Liver (tissue), 9 donors: ENCODE measurements around the gene WNT5A. TPM values are rescaled to one million over a fixed set of nuclear protein-coding genes. Genes with fewer than 3 reads are reported as not detected.

Source experiments
- DNase-seq: peaks from one replicate; pipeline ENCODE4 v3.0.0-alpha.2; 2017; ENCODE audit warnings: low spot score
- H3K27ac ChIP-seq, 2 donors: one replicate each; pipeline ENCODE4 v1.7.0; 2013; ENCODE audit warnings: inconsistent platforms in 2 of 2, low read length in 2 of 2, control low read depth in 1 of 2, low read depth in 1 of 2, mild to moderate bottlenecking in 1 of 2
- H3K27me3 ChIP-seq, 4 donors: one replicate each; pipeline versions ENCODE4 v1.6.1 to v1.7.0; 2013; ENCODE audit warnings: low read length in 3 of 4, inconsistent platforms in 1 of 4, mild to moderate bottlenecking in 1 of 4, moderate library complexity in 1 of 4; ENCODE audit not compliant: control insufficient read depth in 4 of 4, insufficient read depth in 4 of 4
- H3K36me3 ChIP-seq, 4 donors: one replicate each; pipeline versions ENCODE4 v1.6.1 to v1.7.0; 2013; ENCODE audit warnings: low read length in 3 of 4, mild to moderate bottlenecking in 3 of 4, low read depth in 1 of 4, moderate library complexity in 1 of 4; ENCODE audit not compliant: control insufficient read depth in 4 of 4, insufficient read depth in 3 of 4
- H3K4me1 ChIP-seq, 4 donors: one replicate each; pipeline versions ENCODE4 v1.6.1 to v1.7.0; 2013; ENCODE audit warnings: low read length in 3 of 4, mild to moderate bottlenecking in 3 of 4, moderate library complexity in 1 of 4; ENCODE audit not compliant: control insufficient read depth in 4 of 4, insufficient read depth in 4 of 4
- H3K4me3 ChIP-seq, 3 donors: one replicate each; pipeline versions ENCODE4 v1.6.1 to v1.7.0; 2013; ENCODE audit warnings: low read length in 3 of 3, control low read depth in 1 of 3, low read depth in 1 of 3, mild to moderate bottlenecking in 1 of 3
- H3K9ac ChIP-seq, 2 donors: one replicate each; pipeline ENCODE4 v1.7.0; 2013; ENCODE audit warnings: low read length in 2 of 2, mild to moderate bottlenecking in 2 of 2, moderate library complexity in 2 of 2, control low read depth in 1 of 2, low read depth in 1 of 2
- H3K9me3 ChIP-seq, 4 donors: one replicate each; pipeline versions ENCODE4 v1.6.1 to v1.7.0; 2013; ENCODE audit warnings: low read length in 3 of 4; ENCODE audit not compliant: control insufficient read depth in 4 of 4
- EGR1 ChIP-seq, 2 donors: IDR thresholded peaks; 2 replicates each; pipeline ENCODE4 v1.6.1; 2016 to 2018; ENCODE audit warnings: antibody characterized with exemption in 2 of 2, low read depth in 2 of 2
- FOXA1 ChIP-seq: IDR thresholded peaks from 2 replicates; pipeline ENCODE4 v1.6.1; 2016; ENCODE audit warnings: antibody characterized with exemption
- FOXA2 ChIP-seq: IDR thresholded peaks from 2 replicates; pipeline ENCODE4 v1.6.1; 2016; ENCODE audit warnings: antibody characterized with exemption
- GABPA ChIP-seq, 2 donors: IDR thresholded peaks in 1 of 2; conservative IDR thresholded peaks in 1 of 2; 2 replicates each; pipeline ENCODE4 v1.6.1; 2016; ENCODE audit warnings: antibody characterized with exemption in 2 of 2, mild to moderate bottlenecking in 1 of 2, moderate library complexity in 1 of 2
- HNF4A ChIP-seq, 2 donors: conservative IDR thresholded peaks; 2 replicates each; pipeline ENCODE4 v1.6.1; 2016; ENCODE audit warnings: antibody characterized with exemption in 2 of 2, mild to moderate bottlenecking in 2 of 2
- HNF4G ChIP-seq: IDR thresholded peaks from 2 replicates; pipeline ENCODE4 v1.6.1; 2016; ENCODE audit warnings: antibody characterized with exemption
- JUND ChIP-seq, 2 donors: IDR thresholded peaks; 2 replicates each; pipeline ENCODE4 v1.6.1; 2016; ENCODE audit warnings: antibody characterized with exemption in 2 of 2
- MAX ChIP-seq: IDR thresholded peaks from 2 replicates; pipeline ENCODE4 v1.6.1; 2016; ENCODE audit warnings: antibody characterized with exemption
- NR2F2 ChIP-seq: IDR thresholded peaks from 2 replicates; pipeline ENCODE4 v1.6.1; 2016; ENCODE audit warnings: antibody characterized with exemption
- RAD21 ChIP-seq, 2 donors: IDR thresholded peaks; 2 replicates each; pipeline ENCODE4 v1.6.1; 2016; ENCODE audit warnings: antibody characterized with exemption in 2 of 2, mild to moderate bottlenecking in 2 of 2
- RXRA ChIP-seq, 2 donors: IDR thresholded peaks; 2 replicates each; pipeline ENCODE4 v1.6.1; 2017 to 2018; ENCODE audit warnings: antibody characterized with exemption in 2 of 2, mild to moderate bottlenecking in 1 of 2
- SP1 ChIP-seq: IDR thresholded peaks from 2 replicates; pipeline ENCODE4 v1.6.1; 2018; ENCODE audit warnings: antibody characterized with exemption, mild to moderate bottlenecking
- TAF1 ChIP-seq: conservative IDR thresholded peaks from 2 replicates; pipeline ENCODE4 v1.6.1; 2016; ENCODE audit warnings: antibody characterized with exemption, mild to moderate bottlenecking
- YY1 ChIP-seq: IDR thresholded peaks from 2 replicates; pipeline ENCODE4 v1.6.1; 2016; ENCODE audit warnings: antibody characterized with exemption, mild to moderate bottlenecking
- ZBTB33 ChIP-seq: IDR thresholded peaks from 2 replicates; pipeline ENCODE4 v1.6.1; 2016; ENCODE audit warnings: antibody characterized with exemption
- WGBS: extraction: QIAGEN DNeasy Blood & Tissue Kit; methylation state at CpG from one replicate; pipeline ENCODE4 v1.1.7; 2013; 5-methylcytosine and 5-hydroxymethylcytosine counted together
- polyA plus RNA-seq, 2 donors: library from polyadenylated mRNA; stranded (reverse) in 1 of 2; unstranded in 1 of 2; fragments of 200-250 nt in 1 of 2; fragments of >200 nt in 1 of 2; fragmentation: Nextera tagmentation in 1 of 2; extraction: Ambion mirVana in 1 of 2; gene quantifications; one replicate each; pipeline versions ENCODE4 v1.2.1 to v1.2.3, GENCODE V29; 2013 to 2015
- total RNA-seq, 2 donors: library from RNA; depleted of rRNA; stranded (reverse); fragments of >200 nt; gene quantifications; one replicate each; pipeline ENCODE4 v1.2.3, GENCODE V29; 2014
- TF ChIP-seq, protein P1 (sequence below): IDR thresholded peaks from 2 replicates; pipeline ENCODE4 v1.6.1; 2016; ENCODE audit warnings: antibody characterized with exemption
- TF ChIP-seq, protein P2 (sequence below): IDR thresholded peaks from 2 replicates; pipeline ENCODE4 v1.6.1; 2016; ENCODE audit warnings: antibody characterized with exemption, mild to moderate bottlenecking
- TF ChIP-seq, protein P3 (sequence below): fragments of 150-350 bp; IDR thresholded peaks from 2 replicates; pipeline ENCODE4 v1.5.1; 2017; ENCODE audit warnings: improper control_type of control experiment, low read depth, low read length; ENCODE audit not compliant: missing input control
- donor health status: healthy.
- donor health status: healthy.
- donor health status: healthy.
- donor health status: healthy.
- donor health status: healthy.

WNT5A gene
- total and polyA plus RNA-seq, 4 donors: 0.18 to 1.3 (median 0.66) TPM

GRCh38 chr3:55476515-55476914 is 10.6 kb downstream of the WNT5A start:
- Histone ChIP-seq H3K4me3 (no peak overlapping the region), H3K27ac (no peak overlapping the region), H3K27me3 (no peaks in the 10 kb centered on the region), H3K4me1 (no peaks in the 10 kb centered on the region), H3K9ac (no peak overlapping the region), H3K36me3 (peaks cover 0 to 12% (median 3%) of the 10 kb centered on the region in 4 donors), H3K9me3 (no peaks in the 10 kb centered on the region)
- no peak for TF ChIP-seq JUND (IDR thresholded peaks at IDR 0.05)
- TF ChIP-seq YY1: no peak
- TF ChIP-seq, protein P1, sequence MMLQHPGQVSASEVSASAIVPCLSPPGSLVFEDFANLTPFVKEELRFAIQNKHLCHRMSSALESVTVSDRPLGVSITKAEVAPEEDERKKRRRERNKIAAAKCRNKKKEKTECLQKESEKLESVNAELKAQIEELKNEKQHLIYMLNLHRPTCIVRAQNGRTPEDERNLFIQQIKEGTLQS: no peak
- no peak for TF ChIP-seq HNF4G
- WGBS: 79% methylated on average over 3 of the region's 3 CpGs
- DNase-seq: no peak

- Histone ChIP-seq H3K4me3 (no peak overlapping the region), H3K4me1 (no peaks in the 10 kb centered on the region), H3K27ac (no peak overlapping the region), H3K36me3 (peaks cover 0 to 15% (median 4%) of the 10 kb centered on the region in 4 donors), H3K9me3 (no peaks in the 10 kb centered on the region), H3K9ac (no peak overlapping the region), H3K27me3 (no peaks in the 10 kb centered on the region)
- WGBS: 88% methylated on average over 44 of the region's 44 CpGs
- TF ChIP-seq RAD21 (IDR thresholded peaks at IDR 0.05) (no peak), EGR1 (IDR thresholded peaks at IDR 0.05; ENCODE audit: low read depth in 2 of 2) (no peak), GABPA (IDR thresholded peaks at IDR 0.05 in 1 of 2, conservative IDR thresholded peaks at IDR 0.05 in 1 of 2) (no peak), HNF4A (conservative IDR thresholded peaks at IDR 0.05) (no peak), YY1 (no peak)
- no peak for DNase-seq
These were observed 12.9 kb downstream of the WNT5A start for GRCh38 chr3:55474213-55474632.

GRCh38 chr3:55473788-55474187 is 13.3 kb downstream of the WNT5A start:
- Histone ChIP-seq H3K27me3 (no peaks in the 10 kb centered on the region), H3K9ac (no peak overlapping the region), H3K36me3 (peaks cover 0 to 15% (median 4%) of the 10 kb centered on the region in 4 donors), H3K4me3 (no peak overlapping the region), H3K4me1 (no peaks in the 10 kb centered on the region), H3K27ac (no peak overlapping the region), H3K9me3 (no peaks in the 10 kb centered on the region)
- TF ChIP-seq, protein P2, sequence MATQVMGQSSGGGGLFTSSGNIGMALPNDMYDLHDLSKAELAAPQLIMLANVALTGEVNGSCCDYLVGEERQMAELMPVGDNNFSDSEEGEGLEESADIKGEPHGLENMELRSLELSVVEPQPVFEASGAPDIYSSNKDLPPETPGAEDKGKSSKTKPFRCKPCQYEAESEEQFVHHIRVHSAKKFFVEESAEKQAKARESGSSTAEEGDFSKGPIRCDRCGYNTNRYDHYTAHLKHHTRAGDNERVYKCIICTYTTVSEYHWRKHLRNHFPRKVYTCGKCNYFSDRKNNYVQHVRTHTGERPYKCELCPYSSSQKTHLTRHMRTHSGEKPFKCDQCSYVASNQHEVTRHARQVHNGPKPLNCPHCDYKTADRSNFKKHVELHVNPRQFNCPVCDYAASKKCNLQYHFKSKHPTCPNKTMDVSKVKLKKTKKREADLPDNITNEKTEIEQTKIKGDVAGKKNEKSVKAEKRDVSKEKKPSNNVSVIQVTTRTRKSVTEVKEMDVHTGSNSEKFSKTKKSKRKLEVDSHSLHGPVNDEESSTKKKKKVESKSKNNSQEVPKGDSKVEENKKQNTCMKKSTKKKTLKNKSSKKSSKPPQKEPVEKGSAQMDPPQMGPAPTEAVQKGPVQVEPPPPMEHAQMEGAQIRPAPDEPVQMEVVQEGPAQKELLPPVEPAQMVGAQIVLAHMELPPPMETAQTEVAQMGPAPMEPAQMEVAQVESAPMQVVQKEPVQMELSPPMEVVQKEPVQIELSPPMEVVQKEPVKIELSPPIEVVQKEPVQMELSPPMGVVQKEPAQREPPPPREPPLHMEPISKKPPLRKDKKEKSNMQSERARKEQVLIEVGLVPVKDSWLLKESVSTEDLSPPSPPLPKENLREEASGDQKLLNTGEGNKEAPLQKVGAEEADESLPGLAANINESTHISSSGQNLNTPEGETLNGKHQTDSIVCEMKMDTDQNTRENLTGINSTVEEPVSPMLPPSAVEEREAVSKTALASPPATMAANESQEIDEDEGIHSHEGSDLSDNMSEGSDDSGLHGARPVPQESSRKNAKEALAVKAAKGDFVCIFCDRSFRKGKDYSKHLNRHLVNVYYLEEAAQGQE: no peak
- TF ChIP-seq NR2F2 (no peak), FOXA1 (no peak), RAD21 (IDR thresholded peaks at IDR 0.05) (no peak), EGR1 (IDR thresholded peaks at IDR 0.05; ENCODE audit: low read depth in 2 of 2) (no peak), JUND (IDR thresholded peaks at IDR 0.05) (no peak), RXRA (IDR thresholded peaks at IDR 0.05) (no peak), HNF4A (conservative IDR thresholded peaks at IDR 0.05) (no peak), YY1 (no peak), TAF1 (no peak), SP1 (no peak), GABPA (IDR thresholded peaks at IDR 0.05 in 1 of 2, conservative IDR thresholded peaks at IDR 0.05 in 1 of 2) (no peak), ZBTB33 (no peak), FOXA2 (no peak), MAX (no peak)
- TF ChIP-seq, protein P3, sequence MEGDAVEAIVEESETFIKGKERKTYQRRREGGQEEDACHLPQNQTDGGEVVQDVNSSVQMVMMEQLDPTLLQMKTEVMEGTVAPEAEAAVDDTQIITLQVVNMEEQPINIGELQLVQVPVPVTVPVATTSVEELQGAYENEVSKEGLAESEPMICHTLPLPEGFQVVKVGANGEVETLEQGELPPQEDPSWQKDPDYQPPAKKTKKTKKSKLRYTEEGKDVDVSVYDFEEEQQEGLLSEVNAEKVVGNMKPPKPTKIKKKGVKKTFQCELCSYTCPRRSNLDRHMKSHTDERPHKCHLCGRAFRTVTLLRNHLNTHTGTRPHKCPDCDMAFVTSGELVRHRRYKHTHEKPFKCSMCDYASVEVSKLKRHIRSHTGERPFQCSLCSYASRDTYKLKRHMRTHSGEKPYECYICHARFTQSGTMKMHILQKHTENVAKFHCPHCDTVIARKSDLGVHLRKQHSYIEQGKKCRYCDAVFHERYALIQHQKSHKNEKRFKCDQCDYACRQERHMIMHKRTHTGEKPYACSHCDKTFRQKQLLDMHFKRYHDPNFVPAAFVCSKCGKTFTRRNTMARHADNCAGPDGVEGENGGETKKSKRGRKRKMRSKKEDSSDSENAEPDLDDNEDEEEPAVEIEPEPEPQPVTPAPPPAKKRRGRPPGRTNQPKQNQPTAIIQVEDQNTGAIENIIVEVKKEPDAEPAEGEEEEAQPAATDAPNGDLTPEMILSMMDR: no peak
- DNase-seq: no peak
- WGBS: 88% methylated on average over 6 of the region's 6 CpGs
